CD4-positive, alpha-beta T cell treated with Interleukin-17A for 4 hours (primary cell): ENCODE results near the gene PRR7.

Source experiments
- DNase-seq: peaks from one replicate; pipeline ENCODE4 v3.0.0-alpha.2; 2020; ENCODE audit warnings: mixed read lengths

The PRR7 gene

GRCh38 chr5:177500685-177501522, 54.3 kb downstream of the PRR7 start:
- DNase-seq: peak; percentile 93

DNA sequence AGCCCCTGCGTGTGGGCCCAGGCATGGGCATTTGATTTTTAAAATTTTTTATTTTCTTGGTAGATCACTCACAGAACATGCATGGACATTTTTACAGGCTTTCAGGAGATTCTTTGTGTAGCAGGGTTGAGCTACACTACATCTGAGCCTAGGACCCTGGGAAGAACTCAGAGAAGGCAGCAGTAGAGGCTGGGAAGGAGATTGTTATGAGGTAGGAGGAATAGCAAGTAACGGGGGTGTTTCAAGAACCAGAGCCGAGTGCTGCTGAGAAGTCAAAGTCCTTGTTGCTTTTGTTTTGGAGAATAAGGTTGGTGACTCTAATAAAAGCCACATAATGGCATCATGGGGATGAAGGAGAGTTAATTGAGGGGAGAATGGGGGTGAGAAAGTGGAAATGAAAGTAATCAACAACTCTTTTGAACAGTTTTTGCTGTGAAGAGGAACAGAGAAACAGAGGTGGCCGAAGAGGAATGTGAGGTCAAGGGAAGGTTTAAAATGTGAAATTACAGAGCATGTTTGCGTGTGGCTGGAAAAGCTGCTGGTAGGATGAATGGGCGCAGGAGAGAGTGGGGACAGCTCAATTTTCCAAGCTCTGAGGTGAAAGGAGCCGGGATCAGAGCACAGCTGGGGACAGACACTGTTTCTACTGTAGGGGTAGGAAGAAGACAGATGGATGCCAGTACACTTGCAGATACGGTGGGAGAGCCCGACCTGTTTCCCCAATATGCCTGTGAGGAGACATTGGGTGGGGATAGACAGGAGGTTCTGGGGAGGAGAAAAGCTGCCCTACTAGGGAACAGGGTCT, 55.5 kb downstream of the PRR7 start:
- no peak for DNase-seq

DNA sequence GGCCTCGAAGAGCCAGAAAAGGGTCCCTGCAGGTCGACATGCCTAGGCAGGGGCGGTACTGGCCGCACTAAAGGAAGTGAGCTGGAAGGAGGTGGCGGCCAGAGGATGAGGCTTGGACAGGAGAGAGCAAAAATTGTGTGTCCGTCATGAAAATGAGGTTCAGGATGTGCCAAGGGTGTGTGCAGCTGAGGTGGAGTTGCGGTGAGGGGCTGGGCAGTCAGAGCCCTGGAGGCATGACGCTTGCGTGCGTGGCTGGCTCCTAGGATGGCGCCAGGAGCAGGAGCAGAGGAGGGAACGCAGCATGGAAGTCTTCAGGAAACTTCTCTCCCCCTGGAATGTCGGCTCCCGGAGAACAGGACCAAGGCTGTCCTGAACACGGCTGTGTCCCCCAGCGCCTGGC, 56.3 kb downstream of the PRR7 start:
- no peak for DNase-seq

DNA sequence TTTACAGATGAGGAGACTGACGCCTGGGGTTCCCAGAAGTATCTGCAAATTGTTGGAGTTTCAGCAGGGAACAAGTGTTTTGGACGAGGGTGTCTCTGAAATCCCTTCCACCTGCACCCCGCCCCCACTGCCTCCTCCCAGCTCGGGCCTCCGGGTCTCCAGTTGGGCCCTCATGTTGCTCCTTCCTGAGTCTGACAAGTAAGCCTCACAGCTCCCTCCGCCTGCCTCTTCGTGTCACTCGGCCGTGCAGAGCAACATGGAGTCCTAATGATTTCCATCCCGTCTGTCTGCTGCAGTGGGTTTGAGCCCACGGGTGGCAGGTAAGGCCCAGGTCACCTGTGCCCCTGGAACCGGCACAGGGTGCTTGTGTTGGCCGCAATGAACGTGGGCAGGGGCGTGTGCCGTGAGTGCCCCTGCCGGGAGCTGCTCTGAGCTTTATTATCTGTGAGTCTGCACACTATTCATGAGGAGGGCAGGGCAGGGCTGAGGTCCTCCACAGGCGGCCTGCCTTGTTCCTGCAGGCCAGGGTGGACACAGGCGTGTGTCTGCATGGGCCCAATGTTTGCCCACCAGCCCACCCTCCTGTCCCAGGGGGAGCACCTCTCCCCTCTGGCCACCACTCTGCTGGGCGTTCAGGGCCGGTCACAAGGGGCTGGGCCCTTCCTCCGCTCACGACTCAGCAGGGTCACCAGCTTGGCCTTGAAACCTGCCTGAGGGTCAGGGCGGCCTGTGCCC, 56.9 kb downstream of the PRR7 start:
- DNase-seq: no peak

DNA sequence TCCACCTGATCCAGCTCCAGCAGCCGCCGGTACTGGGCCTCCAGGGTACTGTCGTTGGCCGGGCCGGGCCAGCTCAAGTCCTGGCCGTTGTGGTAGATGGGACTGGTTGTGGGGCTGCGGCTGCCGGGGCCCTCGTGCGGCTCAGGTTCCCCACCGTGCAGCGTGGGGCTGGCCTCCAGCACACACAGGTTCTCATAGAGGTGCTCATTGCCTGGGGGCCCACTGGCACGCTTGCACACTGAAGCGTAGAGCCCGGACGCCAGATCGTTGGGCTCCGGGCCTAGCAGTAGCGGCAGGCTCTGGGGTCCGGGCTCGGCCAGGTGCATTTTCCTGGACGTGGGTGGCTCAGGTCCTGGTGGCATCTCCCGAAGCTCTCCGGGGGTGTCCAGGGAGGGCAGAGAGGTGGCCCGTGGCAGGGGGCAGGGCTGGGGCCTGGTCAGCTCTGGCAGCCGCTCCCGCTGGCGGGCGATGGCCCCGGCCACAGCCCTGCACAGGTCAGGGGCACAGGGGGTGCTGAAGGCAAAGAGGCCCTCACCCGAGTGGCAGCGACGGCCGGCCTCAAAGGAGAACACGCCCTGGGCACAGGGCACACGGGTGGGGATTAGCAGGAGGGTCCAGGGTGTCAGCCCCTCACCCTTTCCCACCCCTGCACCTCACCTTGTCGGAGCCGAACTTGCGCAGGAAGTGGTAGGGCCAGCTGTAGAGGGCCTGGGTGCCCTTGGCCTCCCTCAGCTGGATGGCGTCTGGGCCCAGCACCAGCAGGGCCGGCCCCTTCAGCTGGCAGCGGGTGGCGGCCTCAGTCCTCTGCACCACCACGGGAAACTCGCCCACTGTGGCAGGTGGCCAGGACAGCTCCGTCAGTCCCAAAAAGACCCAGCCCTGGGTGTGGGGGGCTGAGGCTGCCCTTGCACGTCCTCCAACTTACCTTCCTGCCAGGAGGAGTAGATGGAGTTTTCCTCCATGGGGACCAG, 57.8 kb downstream of the PRR7 start:
- no peak for DNase-seq

- DNase-seq: no peak
Measured at GRCh38 chr5:177505075-177505474, 58.5 kb downstream of the PRR7 start.
